Measurements from ENCODE around the gene XXYLT1.

DNA sequence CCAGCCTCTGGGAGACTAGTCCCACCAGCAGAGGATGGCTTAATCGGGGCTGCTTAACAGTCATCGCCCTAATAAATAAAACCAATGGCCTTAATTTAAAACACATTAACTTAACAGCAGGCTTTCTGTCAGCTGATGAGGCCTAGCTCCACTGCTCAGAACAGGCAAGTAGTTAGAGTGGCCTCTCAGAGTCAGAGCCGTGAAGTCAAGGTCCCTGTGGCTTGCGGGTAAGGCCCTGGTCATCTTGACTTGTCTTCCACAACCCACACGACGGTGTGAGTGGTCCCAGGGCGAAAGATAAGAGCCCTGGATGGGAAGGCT, 11.8 kb downstream of the XXYLT1 start:
- no peak for TF ChIP-seq CTCF (IDR thresholded peaks at IDR 0.05; ENCODE audit: low read depth, low read length, poor library complexity, severe bottlenecking)
- no peak for TF ChIP-seq EZH2phosphoT487 (IDR thresholded peaks at IDR 0.05; ENCODE audit: borderline replicate concordance, low read length)

Data from DOHH2 (cell line).